GM12874 (cell line): Measurements from ENCODE around the gene RASSF7.
A peak's percentile ranks its signal among the peaks of the same experiment; 100 is the strongest.

Experiments
- TF ChIP-seq, protein P1 (sequence below): IDR thresholded peaks from 2 replicates; pipeline ENCODE4 v1.5.1; 2011; ENCODE audit warnings: low read depth, mild to moderate bottlenecking, control low read depth, low read length, moderate library complexity; ENCODE audit not compliant: insufficient read depth

RASSF7 gene

DNA sequence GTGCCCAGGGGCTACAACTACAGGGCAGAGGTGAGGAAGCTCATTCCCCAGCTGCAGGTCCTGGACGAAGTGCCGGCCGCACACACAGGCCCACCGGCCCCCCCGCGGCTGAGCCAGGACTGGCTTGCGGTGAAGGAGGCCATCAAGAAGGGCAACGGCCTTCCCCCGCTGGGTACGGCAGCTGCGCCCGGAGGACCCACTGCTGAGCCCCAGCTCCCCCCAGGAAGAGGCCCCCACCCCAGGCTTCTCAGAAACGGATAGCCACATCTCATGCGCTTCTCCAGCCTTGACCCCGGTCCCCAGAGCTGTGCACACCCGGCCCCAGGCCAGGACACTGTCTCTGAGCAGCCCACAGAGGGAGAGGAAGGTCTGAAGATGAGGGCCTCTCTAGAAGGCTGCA lies 9.6 kb upstream of the RASSF7 start:
- TF ChIP-seq, protein P1, sequence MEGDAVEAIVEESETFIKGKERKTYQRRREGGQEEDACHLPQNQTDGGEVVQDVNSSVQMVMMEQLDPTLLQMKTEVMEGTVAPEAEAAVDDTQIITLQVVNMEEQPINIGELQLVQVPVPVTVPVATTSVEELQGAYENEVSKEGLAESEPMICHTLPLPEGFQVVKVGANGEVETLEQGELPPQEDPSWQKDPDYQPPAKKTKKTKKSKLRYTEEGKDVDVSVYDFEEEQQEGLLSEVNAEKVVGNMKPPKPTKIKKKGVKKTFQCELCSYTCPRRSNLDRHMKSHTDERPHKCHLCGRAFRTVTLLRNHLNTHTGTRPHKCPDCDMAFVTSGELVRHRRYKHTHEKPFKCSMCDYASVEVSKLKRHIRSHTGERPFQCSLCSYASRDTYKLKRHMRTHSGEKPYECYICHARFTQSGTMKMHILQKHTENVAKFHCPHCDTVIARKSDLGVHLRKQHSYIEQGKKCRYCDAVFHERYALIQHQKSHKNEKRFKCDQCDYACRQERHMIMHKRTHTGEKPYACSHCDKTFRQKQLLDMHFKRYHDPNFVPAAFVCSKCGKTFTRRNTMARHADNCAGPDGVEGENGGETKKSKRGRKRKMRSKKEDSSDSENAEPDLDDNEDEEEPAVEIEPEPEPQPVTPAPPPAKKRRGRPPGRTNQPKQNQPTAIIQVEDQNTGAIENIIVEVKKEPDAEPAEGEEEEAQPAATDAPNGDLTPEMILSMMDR, result no peak

DNA sequence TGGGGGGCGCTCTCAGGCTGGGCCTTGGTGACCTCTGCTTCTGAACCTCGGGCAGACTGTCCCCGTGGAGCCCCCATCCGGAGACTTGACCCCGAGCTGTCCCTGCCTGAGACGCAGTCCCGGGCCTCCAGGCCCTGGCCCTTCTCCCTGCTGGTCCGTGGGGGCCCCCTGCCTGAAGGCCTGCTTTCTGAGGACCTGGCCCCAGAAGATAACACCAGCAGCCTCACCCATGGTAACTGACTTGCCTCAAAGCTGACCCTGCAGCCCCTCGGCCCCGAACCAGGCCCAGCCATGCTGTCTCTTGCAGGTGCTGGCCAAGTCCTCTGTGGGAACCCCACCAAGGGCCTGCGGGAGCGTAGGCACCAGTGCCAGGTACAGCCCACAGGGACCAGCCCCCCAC lies 9.2 kb upstream of the RASSF7 start:
- TF ChIP-seq, protein P1, result no peak

DNA sequence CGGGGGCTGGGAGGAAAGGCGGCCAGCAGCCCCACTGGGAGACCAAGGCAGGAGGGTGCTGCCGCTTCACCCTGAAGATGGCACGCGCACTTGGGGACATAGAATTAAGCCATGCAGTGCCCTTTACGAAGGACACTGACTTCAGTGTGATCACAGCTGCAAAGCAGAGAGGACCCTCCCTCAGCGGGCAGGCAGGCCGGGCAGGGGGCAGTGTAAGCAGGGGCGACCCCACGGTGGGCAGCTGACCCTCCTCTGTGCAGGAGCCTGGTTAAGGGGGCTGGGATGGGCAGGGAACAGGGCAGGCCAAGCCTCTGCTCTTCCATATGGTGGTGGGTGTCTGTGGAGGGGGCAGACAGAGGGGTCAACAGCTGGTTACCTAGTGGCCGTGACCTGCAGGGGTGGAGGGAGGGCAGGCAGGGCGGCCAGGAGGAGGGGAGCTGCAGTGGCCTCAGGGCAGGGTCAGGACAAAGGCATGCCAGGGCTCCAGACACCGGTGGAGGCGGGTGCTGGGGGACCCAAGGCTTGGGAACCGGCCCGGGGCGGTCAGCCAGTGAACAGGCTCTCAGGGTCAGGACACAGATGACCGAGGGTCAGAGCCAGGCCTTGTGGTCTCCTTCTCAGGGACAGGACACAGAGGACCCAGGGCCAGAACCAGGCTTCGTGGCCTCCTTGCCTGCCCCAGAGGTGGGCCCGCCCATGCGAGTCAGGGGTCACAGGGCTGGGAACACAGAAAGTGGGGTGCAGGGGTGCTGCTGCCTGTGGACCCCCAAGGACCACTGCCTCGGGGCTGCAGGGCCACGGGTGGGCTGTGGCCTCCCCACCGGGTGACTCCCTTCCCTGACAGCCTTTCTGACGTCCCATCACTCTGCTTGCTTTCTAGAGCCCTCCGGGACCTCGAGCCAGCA lies 7.4 kb upstream of the RASSF7 start:
- TF ChIP-seq, protein P1, result no peak

DNA sequence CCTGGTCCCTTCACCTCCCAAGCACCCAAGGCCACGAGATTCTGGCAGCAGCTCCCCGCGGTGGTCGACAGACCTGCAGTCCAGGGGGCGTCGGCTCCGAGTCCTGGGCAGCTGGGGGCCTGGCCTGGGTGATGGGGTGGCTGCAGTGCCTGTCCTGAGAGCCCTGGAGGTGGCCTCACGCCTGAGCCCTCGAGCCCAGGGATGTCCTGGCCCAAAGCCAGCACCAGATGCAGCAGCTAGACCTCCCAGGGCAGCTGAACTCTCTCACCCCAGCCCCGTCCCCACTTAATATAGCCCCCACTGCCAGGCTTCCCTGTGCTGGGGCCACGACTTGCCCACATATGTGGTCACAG lies 6.8 kb upstream of the RASSF7 start:
- TF ChIP-seq, protein P1, result no peak

- TF ChIP-seq, protein P1, result peak; percentile 78
Measured at GRCh38 chr11:554428-555226, 6.1 kb upstream of the RASSF7 start.

DNA sequence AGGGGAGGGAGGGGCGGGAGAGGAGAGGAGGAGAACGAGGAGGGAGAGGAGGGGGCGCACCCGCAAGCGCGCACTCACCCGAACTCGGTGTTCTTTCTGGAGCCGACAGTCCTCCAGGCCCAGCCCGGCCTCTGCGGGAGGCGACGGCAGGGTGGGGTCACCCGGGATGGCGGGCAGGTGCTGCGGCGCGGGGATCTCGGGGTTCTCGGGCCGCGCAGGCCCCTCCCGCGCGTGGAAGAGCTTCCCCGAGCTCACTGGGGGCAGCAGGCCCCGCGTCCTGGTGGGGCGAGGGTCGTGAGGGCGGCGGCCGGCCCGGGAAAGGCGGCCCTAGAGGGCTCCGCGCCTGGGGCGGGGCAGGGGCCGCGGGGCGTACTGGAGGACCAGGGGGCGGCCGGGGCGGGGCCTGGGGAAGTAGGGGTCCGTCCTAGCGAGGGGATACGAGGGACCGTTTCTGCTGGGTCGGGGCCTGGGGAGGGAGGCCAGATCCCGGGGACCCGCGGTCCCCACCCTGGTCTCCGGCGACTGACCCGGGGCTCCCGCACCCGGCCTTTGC lies 5.5 kb upstream of the RASSF7 start:
- TF ChIP-seq, protein P1, result no peak
